CD8-positive, alpha-beta memory T cell (primary cell): ENCODE data around the gene CACNA1C. TPM values are rescaled to one million over a fixed set of nuclear protein-coding genes. Genes with fewer than 3 reads are reported as not detected.

Experiments used
- CTCF ChIA-PET: fragments of 350-600 bp; sonication (Branson Sonifier 250); formaldehyde crosslinking; loops from one replicate; lab custom pipeline; 2021; ENCODE audit warnings: antibody characterized with exemption; lab: Charles Lee
- POLR2A ChIA-PET: fragments of 350-600 bp; sonication (Branson Sonifier 250); formaldehyde crosslinking; loops from one replicate; lab custom pipeline; 2021; ENCODE audit warnings: antibody characterized with exemption; lab: Charles Lee
- DNase-seq, 5 donors: peaks; one replicate each; pipeline versions ENCODE4 v3.0.0 to v3.0.0-alpha.2; 2020 to 2022; ENCODE audit warnings: mixed read lengths in 1 of 5
- H3K27ac ChIP-seq: one replicate; pipeline ENCODE4 v1.7.0; 2013; ENCODE audit warnings: low read depth, mild to moderate bottlenecking, low read length, moderate library complexity
- H3K27me3 ChIP-seq: 2 replicates; pipeline ENCODE4 v1.7.0; 2013; ENCODE audit warnings: low read length, mild to moderate bottlenecking; ENCODE audit not compliant: insufficient read depth, poor library complexity, severe bottlenecking
- H3K36me3 ChIP-seq: 2 replicates; pipeline ENCODE4 v1.7.0; 2013; ENCODE audit warnings: mild to moderate bottlenecking, low read length, moderate library complexity; ENCODE audit not compliant: insufficient read depth
- H3K4me1 ChIP-seq: 2 replicates; pipeline ENCODE4 v1.7.0; 2013; ENCODE audit warnings: mild to moderate bottlenecking, low read length, moderate library complexity; ENCODE audit not compliant: insufficient read depth
- H3K4me3 ChIP-seq: 2 replicates; pipeline ENCODE4 v1.7.0; 2013; ENCODE audit warnings: mild to moderate bottlenecking, low read length
- H3K9me3 ChIP-seq: 2 replicates; pipeline ENCODE4 v1.7.0; 2013; ENCODE audit warnings: mild to moderate bottlenecking, low read length
- H3K27ac Mint-ChIP-seq, 8 donors: one replicate each; pipeline ENCODE4 v1.8.0; 2020 to 2021; ENCODE audit warnings: mixed read lengths in 8 of 8, mild to moderate bottlenecking in 6 of 8, inconsistent platforms in 3 of 8, moderate library complexity in 3 of 8
- H3K27me3 Mint-ChIP-seq, 2 donors: one replicate each; pipeline ENCODE4 v1.8.0; 2020 to 2021; ENCODE audit warnings: mixed read lengths in 2 of 2, mild to moderate bottlenecking in 1 of 2, moderate library complexity in 1 of 2
- H3K36me3 Mint-ChIP-seq, 3 donors: one replicate each; pipeline ENCODE4 v1.8.0; 2020 to 2021; ENCODE audit warnings: mixed read lengths in 3 of 3, inconsistent platforms in 1 of 3, mild to moderate bottlenecking in 1 of 3
- H3K4me1 Mint-ChIP-seq, 3 donors: one replicate each; pipeline ENCODE4 v1.8.0; 2020 to 2021; ENCODE audit warnings: mixed read lengths in 3 of 3, inconsistent platforms in 1 of 3, mild to moderate bottlenecking in 1 of 3
- H3K4me3 Mint-ChIP-seq, 7 donors: one replicate each; pipeline ENCODE4 v1.8.0; 2020 to 2021; ENCODE audit warnings: mixed read lengths in 7 of 7, mild to moderate bottlenecking in 6 of 7, moderate library complexity in 4 of 7, inconsistent platforms in 2 of 7
- H3K9me3 Mint-ChIP-seq, 5 donors: one replicate each; pipeline ENCODE4 v1.8.0; 2020 to 2022; ENCODE audit warnings: mixed read lengths in 5 of 5, mild to moderate bottlenecking in 3 of 5, moderate library complexity in 2 of 5, inconsistent platforms in 1 of 5
- polyA plus RNA-seq: library from polyadenylated mRNA; unstranded; fragments of 300-500 nt; fragmentation: Illumina TruSeq; gene quantifications from one replicate; pipeline ENCODE4 v1.2.3, GENCODE V29; 2021
- total RNA-seq, 2 experiments: library from RNA; stranded (reverse); gene quantifications; one replicate each; pipeline ENCODE4 v1.2.3, GENCODE V29; 2021

Gene CACNA1C
- total and polyA plus RNA-seq, 3 experiments from 2014 or later: 0.04 to 0.10 (median 0.04) TPM

DNA sequence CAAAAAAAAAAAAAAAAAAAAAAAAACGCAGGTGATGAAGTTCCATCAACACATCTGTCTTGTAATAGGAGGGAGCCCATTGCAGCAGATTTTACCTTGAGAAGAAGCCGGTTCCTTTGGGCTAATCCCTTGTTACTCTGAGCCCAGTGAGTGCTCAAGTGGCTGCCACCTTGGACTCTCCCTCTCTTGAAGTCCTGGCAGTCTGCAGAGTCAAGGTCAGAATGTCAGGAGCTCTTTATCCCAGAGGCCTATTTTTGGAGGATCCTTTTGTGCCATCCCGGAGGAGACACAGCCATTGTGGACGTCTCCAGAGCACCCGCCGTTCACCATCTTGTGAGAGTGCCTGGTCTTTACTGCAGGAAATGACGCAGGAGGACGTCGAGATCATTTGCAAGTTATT lies 397.8 kb downstream of the CACNA1C start:
- Mint-ChIP-seq H3K36me3 (no peaks in the 10 kb centered on the region), H3K27ac (no peak overlapping the region), H3K9me3 (no peaks in the 10 kb centered on the region), H3K4me1 (no peaks in the 10 kb centered on the region), H3K4me3 (no peak overlapping the region), H3K27me3 (peaks cover 0 to 3% of the 10 kb centered on the region in 2 donors)
- ChIA-PET POLR2A (no interaction called here), CTCF (no interaction called here)
- no peak for DNase-seq
- Histone ChIP-seq H3K4me3 (no peak overlapping the region), H3K36me3 (no peaks in the 10 kb centered on the region), H3K4me1 (no peaks in the 10 kb centered on the region), H3K9me3 (no peaks in the 10 kb centered on the region), H3K27ac (no peak overlapping the region), H3K27me3 (no peaks in the 10 kb centered on the region)

DNA sequence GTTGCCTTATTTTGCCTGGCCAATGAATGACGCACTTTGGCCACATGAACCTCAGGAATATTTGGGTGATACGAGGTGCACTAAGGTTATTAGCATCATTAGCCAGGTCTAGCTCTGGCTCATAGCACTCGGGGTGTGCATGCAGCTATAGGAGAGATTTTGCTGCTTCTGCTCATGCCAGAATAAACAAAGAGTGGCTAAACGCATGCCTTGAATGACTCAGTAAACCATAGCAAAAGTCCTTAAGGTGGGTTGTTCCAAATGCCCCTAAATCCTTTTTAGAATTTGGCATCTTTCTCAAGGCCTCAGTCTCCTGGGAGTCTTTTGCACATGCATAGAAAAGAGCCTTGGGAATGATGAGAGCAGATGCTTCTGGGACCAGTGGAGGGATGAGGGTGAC lies 398.2 kb downstream of the CACNA1C start:
- Histone ChIP-seq H3K27ac (no peak overlapping the region), H3K27me3 (no peaks in the 10 kb centered on the region), H3K4me3 (no peak overlapping the region), H3K9me3 (no peaks in the 10 kb centered on the region), H3K36me3 (no peaks in the 10 kb centered on the region), H3K4me1 (no peaks in the 10 kb centered on the region)
- CTCF ChIA-PET: no interaction called here
- H3K4me1 Mint-ChIP-seq: no peaks in the 10 kb centered on the region
- no peak overlapping the region for H3K4me3 Mint-ChIP-seq
- no peak overlapping the region for H3K27ac Mint-ChIP-seq
- DNase-seq: no peak
- H3K27me3 Mint-ChIP-seq: peaks cover 0 to 1% of the 10 kb centered on the region in 2 donors
- H3K36me3 Mint-ChIP-seq: no peaks in the 10 kb centered on the region
- POLR2A ChIA-PET: no interaction called here
- H3K9me3 Mint-ChIP-seq: no peaks in the 10 kb centered on the region

DNA sequence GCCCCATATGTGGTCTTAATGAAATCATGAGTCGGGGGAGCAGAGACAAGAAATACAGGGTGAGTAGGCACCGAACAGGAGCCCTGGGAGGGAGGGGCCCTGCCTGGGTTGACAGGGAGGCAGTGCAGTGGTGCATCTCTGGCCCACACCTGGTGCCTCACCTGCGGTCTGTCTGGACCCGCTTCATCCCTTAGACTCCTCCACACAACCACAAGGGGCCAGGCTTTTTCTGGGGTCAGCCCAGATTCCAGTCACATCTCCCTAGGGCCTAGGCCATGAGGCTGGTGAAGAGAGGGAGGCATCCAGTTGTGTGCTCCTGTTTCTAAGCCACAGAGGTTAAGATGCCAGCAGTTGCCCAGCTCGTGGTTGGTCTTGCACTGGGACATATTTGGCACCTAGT lies 398.7 kb downstream of the CACNA1C start:
- H3K4me1 ChIP-seq: no peaks in the 10 kb centered on the region
- no peaks in the 10 kb centered on the region for H3K9me3 Mint-ChIP-seq
- H3K36me3 Mint-ChIP-seq: no peaks in the 10 kb centered on the region
- no peak overlapping the region for H3K27ac ChIP-seq
- no peak overlapping the region for H3K27ac Mint-ChIP-seq
- no peaks in the 10 kb centered on the region for H3K36me3 ChIP-seq
- H3K4me1 Mint-ChIP-seq: no peaks in the 10 kb centered on the region
- H3K4me3 Mint-ChIP-seq: no peak overlapping the region
- H3K27me3 ChIP-seq: no peaks in the 10 kb centered on the region
- no peak overlapping the region for H3K4me3 ChIP-seq
- peaks cover 0 to 1% of the 10 kb centered on the region in 2 donors for H3K27me3 Mint-ChIP-seq
- ChIA-PET CTCF (no interaction called here), POLR2A (no interaction called here)
- DNase-seq: no peak
- no peaks in the 10 kb centered on the region for H3K9me3 ChIP-seq

DNA sequence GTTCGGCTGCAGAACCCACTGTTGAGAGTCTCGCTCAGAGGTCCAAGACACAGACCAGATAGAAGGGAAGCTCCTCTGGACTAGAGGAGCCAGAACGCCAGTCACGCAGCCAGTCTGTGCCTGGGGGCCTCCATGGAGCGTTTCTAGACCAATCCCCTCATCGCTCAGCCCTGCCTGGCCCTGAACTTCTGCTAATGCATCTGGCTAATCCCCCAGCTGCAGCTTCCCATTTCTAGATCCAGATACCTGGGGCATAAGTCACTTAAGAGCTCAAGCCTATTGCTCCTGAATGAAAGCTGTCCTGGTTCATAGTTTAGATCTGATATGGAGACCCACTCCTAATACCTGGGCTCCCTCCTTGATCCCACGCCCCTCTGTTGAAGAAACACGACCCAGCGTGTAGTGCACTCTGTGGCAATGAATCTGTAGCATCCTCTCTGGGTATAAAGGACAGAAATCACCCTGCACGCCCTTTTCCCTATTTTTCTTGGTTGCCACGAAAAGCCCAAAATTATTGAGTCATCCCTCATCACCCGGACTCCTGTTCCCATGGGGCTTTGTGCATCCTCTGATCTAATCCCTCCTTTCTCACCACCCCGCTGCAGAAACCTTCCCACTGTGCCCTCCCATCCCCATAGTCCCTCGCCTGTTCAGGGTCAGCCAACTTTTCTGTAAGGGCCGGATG lies 400.4 kb downstream of the CACNA1C start:
- Mint-ChIP-seq H3K36me3 (no peaks in the 10 kb centered on the region), H3K4me1 (no peaks in the 10 kb centered on the region), H3K27me3 (peaks cover 0 to 1% of the 10 kb centered on the region in 2 donors), H3K4me3 (no peak overlapping the region), H3K9me3 (no peaks in the 10 kb centered on the region), H3K27ac (no peak overlapping the region)
- ChIA-PET CTCF (no interaction called here), POLR2A (no interaction called here)
- H3K27ac ChIP-seq: no peak overlapping the region
- no peaks in the 10 kb centered on the region for H3K9me3 ChIP-seq
- H3K36me3 ChIP-seq: no peaks in the 10 kb centered on the region
- no peak overlapping the region for H3K4me3 ChIP-seq
- DNase-seq: no peak
- H3K4me1 ChIP-seq: no peaks in the 10 kb centered on the region
- H3K27me3 ChIP-seq: no peaks in the 10 kb centered on the region

DNA sequence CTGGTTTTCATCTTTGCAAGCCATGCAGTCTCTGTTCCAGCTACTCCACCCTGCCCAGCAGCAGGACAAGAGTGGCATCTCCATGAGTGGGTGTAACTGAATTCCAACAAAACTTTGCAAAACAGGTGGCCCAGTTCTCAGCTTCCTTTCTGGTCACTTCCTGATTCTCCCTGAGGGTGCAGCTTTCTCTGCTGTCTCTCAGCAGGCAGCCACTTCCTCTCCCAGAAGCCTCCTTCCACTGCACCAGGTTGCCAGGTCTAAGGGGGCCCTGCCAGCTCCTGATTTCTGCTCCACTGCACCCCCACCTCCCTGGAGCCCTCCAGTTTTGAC lies 400.9 kb downstream of the CACNA1C start:
- Mint-ChIP-seq H3K36me3 (no peaks in the 10 kb centered on the region), H3K9me3 (no peaks in the 10 kb centered on the region), H3K4me3 (no peak overlapping the region), H3K27me3 (peaks cover 0 to 1% of the 10 kb centered on the region in 2 donors), H3K27ac (no peak overlapping the region), H3K4me1 (no peaks in the 10 kb centered on the region)
- H3K27ac ChIP-seq: no peak overlapping the region
- DNase-seq: no peak
- POLR2A ChIA-PET: no interaction called here
- no peaks in the 10 kb centered on the region for H3K4me1 ChIP-seq
- H3K4me3 ChIP-seq: no peak overlapping the region
- no peaks in the 10 kb centered on the region for H3K9me3 ChIP-seq
- no peaks in the 10 kb centered on the region for H3K36me3 ChIP-seq
- CTCF ChIA-PET: no interaction called here
- no peaks in the 10 kb centered on the region for H3K27me3 ChIP-seq

DNA sequence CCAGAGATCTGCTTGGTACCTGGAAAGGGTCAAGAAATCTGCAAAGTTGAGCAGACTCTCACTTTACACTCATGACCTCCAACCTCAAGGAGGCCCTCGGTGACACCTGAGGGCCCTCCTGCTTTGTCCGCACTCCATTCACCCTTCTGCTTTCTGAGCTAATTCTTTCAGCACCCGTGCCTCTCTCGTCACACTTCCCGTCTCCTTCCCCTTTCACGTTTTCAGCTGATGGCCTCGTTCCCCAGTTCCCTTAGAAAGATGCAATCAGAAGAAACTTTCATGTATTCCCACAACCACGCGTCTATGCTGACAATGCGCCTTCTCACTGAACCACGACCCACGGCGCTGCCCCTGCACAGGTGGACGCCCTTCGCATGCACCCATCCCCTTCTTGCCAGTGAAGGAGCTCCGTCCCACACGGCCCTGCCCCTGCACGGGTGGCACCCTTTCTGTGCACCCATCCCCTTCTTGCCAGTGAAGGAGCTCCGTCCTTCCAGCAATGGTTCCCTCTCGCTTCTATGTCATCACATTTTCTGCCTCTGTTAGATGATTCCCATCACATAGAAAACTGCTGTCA lies 401.9 kb downstream of the CACNA1C start:
- peaks cover 0 to 1% of the 10 kb centered on the region in 2 donors for H3K27me3 Mint-ChIP-seq
- Histone ChIP-seq H3K27ac (no peak overlapping the region), H3K36me3 (no peaks in the 10 kb centered on the region), H3K4me1 (no peaks in the 10 kb centered on the region), H3K27me3 (no peaks in the 10 kb centered on the region), H3K9me3 (no peaks in the 10 kb centered on the region), H3K4me3 (no peak overlapping the region)
- H3K27ac Mint-ChIP-seq: no peak overlapping the region
- H3K4me1 Mint-ChIP-seq: no peaks in the 10 kb centered on the region
- no peak overlapping the region for H3K4me3 Mint-ChIP-seq
- CTCF ChIA-PET: no interaction called here
- no peaks in the 10 kb centered on the region for H3K36me3 Mint-ChIP-seq
- H3K9me3 Mint-ChIP-seq: no peaks in the 10 kb centered on the region
- DNase-seq: no peak
- POLR2A ChIA-PET: no interaction called here

DNA sequence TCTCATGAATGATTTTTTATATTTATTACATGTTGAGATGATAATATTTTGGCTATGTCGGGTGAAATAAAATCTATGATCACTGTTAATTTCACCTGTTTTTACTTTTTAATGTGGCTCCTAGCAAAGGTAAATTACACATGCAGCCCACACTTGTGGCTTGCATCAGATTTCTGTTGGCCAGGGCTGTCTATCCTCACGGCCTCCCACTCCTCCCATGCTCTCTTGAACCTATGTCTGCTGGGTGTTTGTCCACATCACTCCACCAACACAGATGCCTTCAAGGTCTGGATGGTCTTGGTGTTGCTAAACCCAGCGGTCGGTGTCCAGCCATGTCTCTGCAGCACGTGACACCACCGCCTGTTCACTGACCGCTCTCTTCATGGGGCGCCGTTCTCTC lies 402.6 kb downstream of the CACNA1C start:
- H3K4me1 Mint-ChIP-seq: no peaks in the 10 kb centered on the region
- H3K4me1 ChIP-seq: no peaks in the 10 kb centered on the region
- H3K9me3 Mint-ChIP-seq: no peaks in the 10 kb centered on the region
- no peaks in the 10 kb centered on the region for H3K36me3 ChIP-seq
- H3K4me3 ChIP-seq: no peak overlapping the region
- H3K27ac ChIP-seq: no peak overlapping the region
- no peak overlapping the region for H3K4me3 Mint-ChIP-seq
- H3K27me3 Mint-ChIP-seq: peaks cover 0 to 1% of the 10 kb centered on the region in 2 donors
- no peak for DNase-seq
- H3K9me3 ChIP-seq: no peaks in the 10 kb centered on the region
- ChIA-PET CTCF (no interaction called here), POLR2A (no interaction called here)
- H3K36me3 Mint-ChIP-seq: no peaks in the 10 kb centered on the region
- no peak overlapping the region for H3K27ac Mint-ChIP-seq
- no peaks in the 10 kb centered on the region for H3K27me3 ChIP-seq

DNA sequence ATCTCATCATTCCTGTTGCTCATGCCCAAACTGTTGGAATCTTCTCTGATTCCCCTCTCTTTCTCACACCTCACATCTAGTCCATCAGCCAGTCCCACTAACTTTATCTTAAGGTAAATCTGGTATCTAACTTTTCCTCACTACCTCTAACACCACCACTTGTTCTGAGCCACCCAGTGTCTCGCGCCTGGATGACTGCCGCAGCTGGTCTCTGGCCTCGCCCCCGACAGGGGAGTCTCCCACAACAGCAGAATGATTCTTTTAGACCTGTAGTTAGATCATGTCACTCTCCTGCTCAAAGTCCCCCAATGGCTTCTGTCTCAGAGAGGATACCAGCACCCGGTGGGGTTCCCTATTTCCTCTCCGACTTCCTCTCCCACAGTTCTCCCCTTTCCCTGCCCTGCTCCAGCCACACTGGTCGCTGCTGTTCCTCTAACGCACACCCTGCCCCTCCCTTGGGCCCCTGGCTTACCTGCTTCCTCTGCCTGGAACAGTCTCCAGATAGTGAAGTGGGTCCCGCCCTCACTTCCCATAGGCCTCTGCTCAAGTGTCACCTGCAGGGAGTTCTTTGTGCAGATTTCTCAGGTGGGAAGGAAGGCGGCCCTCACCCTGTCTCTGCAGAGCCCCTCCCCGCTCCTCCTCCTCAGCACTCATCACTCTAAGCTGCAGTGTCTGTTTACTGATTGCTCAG lies 403.5 kb downstream of the CACNA1C start:
- ChIA-PET CTCF (no interaction called here), POLR2A (no interaction called here)
- no peaks in the 10 kb centered on the region for H3K9me3 ChIP-seq
- H3K4me1 ChIP-seq: no peaks in the 10 kb centered on the region
- no peaks in the 10 kb centered on the region for H3K27me3 ChIP-seq
- H3K4me1 Mint-ChIP-seq: no peaks in the 10 kb centered on the region
- H3K9me3 Mint-ChIP-seq: no peaks in the 10 kb centered on the region
- no peaks in the 10 kb centered on the region for H3K36me3 ChIP-seq
- no peak for DNase-seq
- no peaks in the 10 kb centered on the region for H3K27me3 Mint-ChIP-seq
- H3K4me3 ChIP-seq: no peak overlapping the region
- H3K36me3 Mint-ChIP-seq: no peaks in the 10 kb centered on the region
- no peak overlapping the region for H3K27ac ChIP-seq
- H3K27ac Mint-ChIP-seq: no peak overlapping the region
- no peak overlapping the region for H3K4me3 Mint-ChIP-seq
